PC-9 (cell line): ENCODE data around the gene GNA12.
"Not testable (repeated sequence)": the region's sequence is repeated elsewhere in the genome, so short reads cannot be mapped to it uniquely, and the experiment has no call there.

Experiments used
- EZH2 ChIP-seq: fragments of 200-600 bp; sonication (generic); IDR thresholded peaks from 2 replicates; pipeline ENCODE4 v1.8.0; 2017; ENCODE audit warnings: antibody characterized with exemption, low read depth
- TF ChIP-seq, protein P1 (sequence below): fragments of 200-600 bp; sonication (generic); conservative IDR thresholded peaks from 2 replicates; pipeline ENCODE4 v1.6.1; 2017; ENCODE audit warnings: mixed run types, antibody characterized with exemption, mild to moderate bottlenecking, moderate library complexity

GRCh38 chr7:2691932-2692439 is 152.1 kb downstream of the GNA12 start:
- TF ChIP-seq, protein P1, sequence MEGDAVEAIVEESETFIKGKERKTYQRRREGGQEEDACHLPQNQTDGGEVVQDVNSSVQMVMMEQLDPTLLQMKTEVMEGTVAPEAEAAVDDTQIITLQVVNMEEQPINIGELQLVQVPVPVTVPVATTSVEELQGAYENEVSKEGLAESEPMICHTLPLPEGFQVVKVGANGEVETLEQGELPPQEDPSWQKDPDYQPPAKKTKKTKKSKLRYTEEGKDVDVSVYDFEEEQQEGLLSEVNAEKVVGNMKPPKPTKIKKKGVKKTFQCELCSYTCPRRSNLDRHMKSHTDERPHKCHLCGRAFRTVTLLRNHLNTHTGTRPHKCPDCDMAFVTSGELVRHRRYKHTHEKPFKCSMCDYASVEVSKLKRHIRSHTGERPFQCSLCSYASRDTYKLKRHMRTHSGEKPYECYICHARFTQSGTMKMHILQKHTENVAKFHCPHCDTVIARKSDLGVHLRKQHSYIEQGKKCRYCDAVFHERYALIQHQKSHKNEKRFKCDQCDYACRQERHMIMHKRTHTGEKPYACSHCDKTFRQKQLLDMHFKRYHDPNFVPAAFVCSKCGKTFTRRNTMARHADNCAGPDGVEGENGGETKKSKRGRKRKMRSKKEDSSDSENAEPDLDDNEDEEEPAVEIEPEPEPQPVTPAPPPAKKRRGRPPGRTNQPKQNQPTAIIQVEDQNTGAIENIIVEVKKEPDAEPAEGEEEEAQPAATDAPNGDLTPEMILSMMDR, result not testable (repeated sequence)
- not testable (repeated sequence) for TF ChIP-seq EZH2
